T-cell (primary cell): Measurements from ENCODE around the gene SHQ1. TPM values are rescaled to one million over a fixed set of nuclear protein-coding genes. Genes with fewer than 3 reads are reported as not detected.
"Not testable (repeated sequence)": the region's sequence is repeated elsewhere in the genome, so short reads cannot be mapped to it uniquely, and the experiment has no call there.

Source experiments
- ATAC-seq, 4 experiments: fragments of 200-7000 bp in 3 of 4; fragments of 150-1000 bp in 1 of 4; cut with Tn5 transposase; replicated peaks in 1 of 4; 1 replicate in 3 of 4; 2 replicates in 1 of 4; pipeline ENCODE4 v1.10.0; 2021; ENCODE audit warnings: moderate library complexity in 3 of 4, mild to moderate bottlenecking in 2 of 4, moderate number of reproducible peaks in 1 of 4
- CTCF ChIA-PET, 2 donors: fragments of 300-600 bp; sonication (Branson Sonifier 250); formaldehyde crosslinking; loops; one replicate each; lab custom pipeline; 2022; ENCODE audit warnings: antibody characterized with exemption in 2 of 2; lab: Charles Lee
- POLR2A ChIA-PET, 2 donors: fragments of 300-600 bp; sonication (Branson Sonifier 250); formaldehyde crosslinking; loops; one replicate each; lab custom pipeline; 2022; ENCODE audit warnings: antibody characterized with exemption in 2 of 2; lab: Charles Lee
- DNase-seq, 35 experiments: peaks; one replicate each; pipeline versions ENCODE4 v3.0.0 to v3.0.0-alpha.2; 2013 to 2023
- H3K27ac ChIP-seq: one replicate; pipeline ENCODE4 v1.5.1; 2013; ENCODE audit warnings: low read length
- H3K27me3 ChIP-seq, 2 experiments: replicated peaks in 1 of 2; 1 replicate in 1 of 2; 2 replicates in 1 of 2; pipeline versions ENCODE4 v1.6.1 to v1.7.0; 2013; ENCODE audit warnings: low read length in 1 of 2, mixed read lengths in 1 of 2; ENCODE audit not compliant: control insufficient read depth in 2 of 2, insufficient read depth in 2 of 2; ENCODE audit errors: extremely low read depth in 1 of 2
- H3K36me3 ChIP-seq, 2 donors: 1 replicate in 1 of 2; 2 replicates in 1 of 2; pipeline versions ENCODE4 v1.6.1 to v1.7.0; 2013; ENCODE audit warnings: low read length in 1 of 2; ENCODE audit not compliant: control insufficient read depth in 2 of 2, insufficient read depth in 1 of 2; ENCODE audit errors: extremely low read depth in 1 of 2
- H3K4me1 ChIP-seq, 2 experiments: 1 replicate in 1 of 2; 2 replicates in 1 of 2; pipeline versions ENCODE4 v1.6.1 to v1.7.0; 2013; ENCODE audit warnings: low read length in 2 of 2, mixed read lengths in 1 of 2; ENCODE audit not compliant: insufficient read depth in 2 of 2, control insufficient read depth in 1 of 2; ENCODE audit errors: extremely low read depth in 1 of 2
- H3K4me3 ChIP-seq, 2 donors: 1 replicate in 1 of 2; 2 replicates in 1 of 2; pipeline versions ENCODE4 v1.5.1 to v1.7.0; 2013; ENCODE audit warnings: mild to moderate bottlenecking in 2 of 2, low read length in 1 of 2, moderate library complexity in 1 of 2; ENCODE audit not compliant: control insufficient read depth in 1 of 2; ENCODE audit errors: extremely low read depth in 1 of 2
- H3K9me3 ChIP-seq: 2 replicates; pipeline ENCODE4 v1.7.0; 2013
- H3K27ac Mint-ChIP-seq, 2 donors: one replicate each; pipeline ENCODE4 v1.8.0; 2020 to 2021; ENCODE audit warnings: mild to moderate bottlenecking in 2 of 2, mixed read lengths in 2 of 2
- H3K27me3 Mint-ChIP-seq, 2 donors: one replicate each; pipeline ENCODE4 v1.8.0; 2021 to 2022; ENCODE audit warnings: mixed read lengths in 2 of 2
- H3K36me3 Mint-ChIP-seq: one replicate; pipeline ENCODE4 v1.8.0; 2021; ENCODE audit warnings: mixed read lengths
- H3K4me1 Mint-ChIP-seq, 3 donors: one replicate each; pipeline ENCODE4 v1.8.0; 2020 to 2022; ENCODE audit warnings: mixed read lengths in 3 of 3, mild to moderate bottlenecking in 1 of 3
- H3K4me3 Mint-ChIP-seq, 3 donors: one replicate each; pipeline ENCODE4 v1.8.0; 2020 to 2022; ENCODE audit warnings: mild to moderate bottlenecking in 3 of 3, mixed read lengths in 3 of 3, moderate library complexity in 3 of 3
- H3K9me3 Mint-ChIP-seq, 3 donors: one replicate each; pipeline ENCODE4 v1.8.0; 2020 to 2022; ENCODE audit warnings: mixed read lengths in 3 of 3
- WGBS: methylation state at CpG from one replicate; pipeline ENCODE4 v1.1.5; 2013; ENCODE audit warnings: missing lambda C conversion rate; ENCODE audit not compliant: insufficient coverage; 5-methylcytosine and 5-hydroxymethylcytosine counted together
- total RNA-seq, 35 experiments: library from RNA in 6 of 35; stranded (reverse) in 6 of 35; fragments of 120-200 nt in 1 of 35; gene quantifications; one replicate each; pipeline versions ENCODE4 v1.2.1 to v1.2.4 and lab custom pipeline; 2013 to 2026

SHQ1 gene
- total RNA-seq, 5 donors from 2014 or later (not counting 1 experiment from before 2014, with no cell fraction given): 16.6 to 29.0 (median 27.8) TPM

DNA sequence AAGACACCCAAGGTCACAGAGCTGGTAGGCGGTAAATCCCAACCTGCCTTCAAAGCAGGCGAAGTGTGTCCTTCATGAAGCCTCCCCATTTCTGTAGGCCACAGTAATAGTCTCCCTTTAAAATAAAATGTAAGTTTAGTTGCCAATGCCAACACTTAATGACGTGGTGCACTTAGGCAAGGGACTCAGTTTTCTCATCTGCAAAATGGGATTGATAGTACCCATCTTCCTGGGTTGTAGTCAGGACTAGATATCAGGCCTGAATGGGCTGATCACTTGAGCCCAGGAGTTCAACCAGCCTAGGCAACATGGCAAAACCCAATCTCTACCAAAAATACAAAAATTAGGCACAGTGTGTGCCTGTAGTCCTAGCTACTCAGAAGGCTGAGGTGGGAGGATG, 114.6 kb downstream of the SHQ1 start:
- H3K27ac Mint-ChIP-seq: no peak overlapping the region
- POLR2A ChIA-PET: no interaction called here

GRCh38 chr3:72732666-72733345, 115.4 kb downstream of the SHQ1 start:
- H3K9me3 ChIP-seq, H3K36me3 Mint-ChIP-seq, H3K27me3 Mint-ChIP-seq, H3K27ac ChIP-seq, H3K4me3 ChIP-seq, H3K4me1 ChIP-seq, ATAC-seq, DNase-seq, H3K4me3 Mint-ChIP-seq, H3K4me1 Mint-ChIP-seq, H3K27ac Mint-ChIP-seq, POLR2A ChIA-PET, H3K36me3 ChIP-seq: not testable (repeated sequence)
- H3K9me3 Mint-ChIP-seq: peaks cover 0 to 16% (median 13%) of the 10 kb centered on the region in 3 donors
- CTCF ChIA-PET: interaction anchor here in 1 of 2 donors (0.9 kb wide), 1 partner anchor 9 kb away, joined by 7 read pairs; no protein-coding TSS in a partner anchor
- H3K27me3 ChIP-seq: peaks cover 0 to 16% of the 10 kb centered on the region in 2 experiments
- WGBS: no CpG with 5 or more reads among the region's 6 CpGs

More for the DNA sequence above, 114.6 kb downstream of the SHQ1 start:
- CTCF ChIA-PET: interaction anchor here in 1 of 2 donors (0.9 kb wide), 1 partner anchor 10 kb away, joined by 7 read pairs; no protein-coding TSS in a partner anchor
- DNase-seq (no peak), ATAC-seq (no peak)
- no peaks in the 10 kb centered on the region for H3K36me3 ChIP-seq
- peaks cover 0 to 17% of the 10 kb centered on the region in 2 experiments for H3K27me3 ChIP-seq
- H3K27me3 Mint-ChIP-seq: peaks cover 0 to 2% of the 10 kb centered on the region in 2 donors
- peaks cover 0 to 16% (median 13%) of the 10 kb centered on the region in 3 donors for H3K9me3 Mint-ChIP-seq
- H3K27ac ChIP-seq: no peak overlapping the region
- peaks cover 4 to 8% of the 10 kb centered on the region in 2 experiments for H3K4me1 ChIP-seq
- H3K36me3 Mint-ChIP-seq: peaks cover 5% of the 10 kb centered on the region
- H3K4me1 Mint-ChIP-seq: peaks cover 8 to 10% (median 9%) of the 10 kb centered on the region in 3 donors
- H3K4me3 ChIP-seq: no peak overlapping the region
- H3K9me3 ChIP-seq: no peaks in the 10 kb centered on the region
- no peak overlapping the region for H3K4me3 Mint-ChIP-seq
- WGBS: no CpG with 5 or more reads among the region's 3 CpGs

GRCh38 chr3:72728958-72729467, 119.2 kb downstream of the SHQ1 start:
- H3K27me3 Mint-ChIP-seq: no peaks in the 10 kb centered on the region
- ChIA-PET CTCF (no interaction called here), POLR2A (no interaction called here)

GRCh38 chr3:72728329-72728889, 119.8 kb downstream of the SHQ1 start:
- 38% methylated on average over 3 of the region's 6 CpGs for WGBS
- H3K36me3 Mint-ChIP-seq: peaks cover 4% of the 10 kb centered on the region
- H3K4me1 ChIP-seq: no peaks in the 10 kb centered on the region
- H3K9me3 ChIP-seq: no peaks in the 10 kb centered on the region
- H3K36me3 ChIP-seq: no peaks in the 10 kb centered on the region
- no peak overlapping the region for H3K4me3 ChIP-seq
- no peak for ATAC-seq
- H3K27ac ChIP-seq: no peak overlapping the region
- DNase-seq: no peak
- POLR2A ChIA-PET: no interaction called here
- no peak overlapping the region for H3K4me3 Mint-ChIP-seq
- H3K27me3 Mint-ChIP-seq: no peaks in the 10 kb centered on the region
- H3K27ac Mint-ChIP-seq: no peak overlapping the region
- H3K9me3 Mint-ChIP-seq: peaks cover 0 to 8% (median 4%) of the 10 kb centered on the region in 3 donors
- H3K27me3 ChIP-seq: peaks cover 0 to 15% of the 10 kb centered on the region in 2 experiments
- H3K4me1 Mint-ChIP-seq: no peaks in the 10 kb centered on the region
- CTCF ChIA-PET: no interaction called here

More at GRCh38 chr3:72728958-72729467, 119.2 kb downstream of the SHQ1 start:
- no peak overlapping the region for H3K4me3 ChIP-seq
- WGBS: 89% methylated on average over 9 of the region's 16 CpGs
- Mint-ChIP-seq H3K27ac (no peak overlapping the region), H3K4me1 (no peaks in the 10 kb centered on the region), H3K36me3 (peaks cover 5% of the 10 kb centered on the region), H3K4me3 (no peak overlapping the region), H3K9me3 (peaks cover 0 to 8% (median 5%) of the 10 kb centered on the region in 3 donors)
- no peak overlapping the region for H3K27ac ChIP-seq
- no peaks in the 10 kb centered on the region for H3K36me3 ChIP-seq
- ATAC-seq (no peak), DNase-seq (no peak)
- H3K9me3 ChIP-seq: no peaks in the 10 kb centered on the region
- H3K4me1 ChIP-seq: no peaks in the 10 kb centered on the region
- H3K27me3 ChIP-seq: peaks cover 0 to 15% of the 10 kb centered on the region in 2 experiments

DNA sequence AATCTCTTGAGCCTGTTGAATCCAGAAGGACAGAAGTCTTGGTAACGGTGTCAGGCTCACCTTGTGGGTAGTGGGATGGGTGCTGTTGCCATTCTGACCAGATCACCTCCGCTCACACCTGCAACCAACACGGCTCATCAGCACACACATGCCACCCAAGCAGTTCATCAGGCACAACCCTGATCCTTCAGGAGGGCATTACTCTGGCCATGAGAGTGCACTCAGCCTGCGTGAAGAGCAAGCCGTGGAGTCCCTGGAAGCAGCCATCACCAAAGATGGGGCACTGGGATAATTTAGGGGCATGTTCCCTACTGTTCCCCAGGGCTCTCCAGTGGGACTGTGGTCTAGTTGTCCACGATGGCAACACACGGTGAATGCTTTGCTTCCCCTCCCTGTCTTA, 120.5 kb downstream of the SHQ1 start:
- no peaks in the 10 kb centered on the region for H3K4me1 ChIP-seq
- no peak overlapping the region for H3K27ac Mint-ChIP-seq
- H3K36me3 ChIP-seq: no peaks in the 10 kb centered on the region
- peaks cover 0 to 12% of the 10 kb centered on the region in 2 experiments for H3K27me3 ChIP-seq
- H3K27me3 Mint-ChIP-seq: no peaks in the 10 kb centered on the region
- H3K4me1 Mint-ChIP-seq: no peaks in the 10 kb centered on the region
- no peaks in the 10 kb centered on the region for H3K9me3 ChIP-seq
- no peak overlapping the region for H3K4me3 Mint-ChIP-seq
- ATAC-seq (no peak), DNase-seq (no peak)
- no peak overlapping the region for H3K27ac ChIP-seq
- ChIA-PET POLR2A (no interaction called here), CTCF (no interaction called here)
- H3K4me3 ChIP-seq: no peak overlapping the region
- H3K36me3 Mint-ChIP-seq: no peaks in the 10 kb centered on the region
- H3K9me3 Mint-ChIP-seq: peaks cover 0 to 2% (median 0%) of the 10 kb centered on the region in 3 donors
- WGBS: 87% methylated on average over 4 of the region's 7 CpGs

DNA sequence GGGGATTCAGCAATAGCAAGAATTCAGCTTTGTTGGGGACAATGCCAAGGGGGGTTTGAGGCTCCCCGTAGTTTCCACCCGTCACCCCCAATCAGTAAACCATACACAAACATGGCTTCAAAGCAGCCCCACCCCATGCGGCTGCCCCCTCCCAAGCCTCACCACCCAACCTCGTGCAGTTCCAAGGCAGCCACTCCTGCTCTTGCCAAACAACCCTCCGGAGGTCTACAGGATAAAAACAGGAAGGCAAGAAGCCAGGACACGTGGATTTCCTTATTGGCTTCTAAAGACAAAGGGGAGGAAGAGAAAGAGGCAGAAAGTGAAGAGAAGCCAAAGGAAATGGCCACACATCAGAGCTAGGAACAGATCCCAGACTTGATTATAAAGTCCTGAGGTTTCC, 121.1 kb downstream of the SHQ1 start:
- CTCF ChIA-PET: no interaction called here
- H3K27me3 Mint-ChIP-seq: no peaks in the 10 kb centered on the region
- no peak for ATAC-seq

More for the DNA sequence above, 121.1 kb downstream of the SHQ1 start:
- Mint-ChIP-seq H3K36me3 (no peaks in the 10 kb centered on the region), H3K27ac (no peak overlapping the region), H3K4me3 (no peak overlapping the region), H3K4me1 (no peaks in the 10 kb centered on the region), H3K9me3 (no peaks in the 10 kb centered on the region)
- H3K27ac ChIP-seq: no peak overlapping the region
- H3K9me3 ChIP-seq: no peaks in the 10 kb centered on the region
- no peak overlapping the region for H3K4me3 ChIP-seq
- 25% methylated on average over 1 of the region's 6 CpGs for WGBS
- no peak for DNase-seq
- no peaks in the 10 kb centered on the region for H3K4me1 ChIP-seq
- H3K36me3 ChIP-seq: no peaks in the 10 kb centered on the region
- H3K27me3 ChIP-seq: peaks cover 0 to 12% of the 10 kb centered on the region in 2 experiments
- POLR2A ChIA-PET: no interaction called here
